Kidney epithelial cell (primary cell): ENCODE data around the gene ULK4. TPM values are rescaled to one million over a fixed set of nuclear protein-coding genes. Genes with fewer than 3 reads are reported as not detected.

Experiments used
- DNase-seq: peaks from one replicate; pipeline ENCODE4 v3.0.0-alpha.2; 2010; ENCODE audit warnings: low read depth
- H3K27me3 ChIP-seq: 2 replicates; pipeline ENCODE4 v1.6.0; 2011; ENCODE audit warnings: low read length; ENCODE audit not compliant: control insufficient read depth, insufficient read depth
- H3K36me3 ChIP-seq: 2 replicates; pipeline ENCODE4 v1.5.1; 2011; ENCODE audit warnings: low read length; ENCODE audit not compliant: control insufficient read depth, insufficient read depth
- H3K4me3 ChIP-seq: 2 replicates; pipeline ENCODE4 v1.5.1; 2011; ENCODE audit warnings: low read depth, mild to moderate bottlenecking, control low read depth, low read length
- CTCF ChIP-seq: IDR thresholded peaks from 2 replicates; pipeline ENCODE4 v1.5.1; 2011; ENCODE audit warnings: mild to moderate bottlenecking, moderate library complexity, low read length, control low read depth, inconsistent platforms; ENCODE audit not compliant: insufficient read depth, poor library complexity, severe bottlenecking
- total RNA-seq: library from RNA; depleted of rRNA; stranded (reverse); fragments of >200 nt; gene quantifications from 2 replicates; pipeline ENCODE4 v1.2.3, GENCODE V29; 2015

Gene ULK4
- total RNA-seq, 1 donor from 2014 or later: 18.3 TPM

GRCh38 chr3:41199866-41200668 lies 761.8 kb downstream of the ULK4 start:
- DNase-seq: no peak
- no peak for TF ChIP-seq CTCF
- H3K36me3 ChIP-seq: no peaks in the 10 kb centered on the region
- peak overlapping the region; percentile 99 for H3K4me3 ChIP-seq
- no peaks in the 10 kb centered on the region for H3K27me3 ChIP-seq

GRCh38 chr3:41198950-41199865 lies 762.7 kb downstream of the ULK4 start, which contains the start of gene CTNNB1:
Gene CTNNB1, plus strand, starts transcription at chr3:41199505. Its CDS starts 24,564 bp downstream, at chr3:41224069.
- TF ChIP-seq CTCF: no peak
- no peaks in the 10 kb centered on the region for H3K36me3 ChIP-seq
- peak within 1 kb of the TSS; percentile 99 for H3K4me3 ChIP-seq
- H3K27me3 ChIP-seq: no peaks in the 10 kb centered on the region
- DNase-seq: no peak

GRCh38 chr3:41198526-41198925 lies 763.4 kb downstream of the ULK4 start:
- no peak for TF ChIP-seq CTCF
- DNase-seq: no peak
- no peaks in the 10 kb centered on the region for H3K27me3 ChIP-seq
- H3K36me3 ChIP-seq: no peaks in the 10 kb centered on the region
- H3K4me3 ChIP-seq: peak overlapping the region; percentile 99

GRCh38 chr3:41198046-41198445 lies 763.9 kb downstream of the ULK4 start:
- no peaks in the 10 kb centered on the region for H3K27me3 ChIP-seq
- TF ChIP-seq CTCF: no peak
- H3K36me3 ChIP-seq: no peaks in the 10 kb centered on the region
- no peak for DNase-seq
- H3K4me3 ChIP-seq: no peak overlapping the region

Other genes with a start within 250 kb of the ULK4 start
- gene TRAK1, start 129.3 kb upstream of the ULK4 start, total RNA-seq: 40.6 and 41.7 TPM in 2 replicates